NCI-H774 (cell line): ENCODE results near the gene ZFYVE19.
A peak's percentile ranks its signal among the peaks of the same experiment; 100 is the strongest.

Source experiments
- DNase-seq: peaks from one replicate; lab custom pipeline; 2025; lab: John Stamatoyannopoulos, UW

Gene ZFYVE19

DNA sequence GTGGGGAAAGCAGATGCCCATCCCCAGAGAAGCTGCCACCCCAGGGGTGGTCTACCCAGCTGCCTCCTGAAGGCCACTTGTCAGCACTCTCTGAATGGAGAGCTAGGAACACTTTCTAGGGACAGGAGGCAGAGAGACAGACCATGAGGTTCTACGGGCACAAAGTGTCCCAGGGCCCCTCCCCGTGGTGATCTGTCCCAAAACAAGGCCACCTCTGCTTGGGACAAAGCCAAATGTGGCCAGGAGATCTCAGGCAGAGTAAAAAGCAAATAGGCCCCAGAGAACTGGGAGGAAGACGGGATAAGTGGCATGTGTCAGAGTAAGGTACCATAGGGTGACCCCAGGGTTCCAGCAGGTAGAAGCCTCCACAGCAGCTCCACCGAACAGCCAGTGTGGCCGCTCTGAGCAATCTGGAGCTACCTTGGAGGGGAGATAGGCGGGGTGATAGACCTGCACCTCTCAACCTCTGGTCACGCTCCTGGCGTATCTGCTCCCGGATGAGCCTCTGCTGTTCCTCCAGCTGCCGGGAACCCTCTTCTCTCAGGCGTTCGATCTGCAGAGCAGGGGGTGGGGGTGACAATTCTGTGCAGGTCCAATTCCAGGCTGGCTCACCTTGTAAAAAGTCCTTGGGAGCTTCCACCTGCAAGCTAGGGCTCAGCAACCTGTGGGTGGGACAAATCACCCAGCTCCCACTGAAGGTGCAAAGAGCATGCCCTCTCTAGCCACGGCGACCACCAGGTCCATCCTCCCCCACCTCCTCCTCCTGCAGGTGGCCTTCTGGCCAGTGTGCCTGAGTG, 31.0 kb upstream of the ZFYVE19 start:
- DNase-seq: no peak

DNA sequence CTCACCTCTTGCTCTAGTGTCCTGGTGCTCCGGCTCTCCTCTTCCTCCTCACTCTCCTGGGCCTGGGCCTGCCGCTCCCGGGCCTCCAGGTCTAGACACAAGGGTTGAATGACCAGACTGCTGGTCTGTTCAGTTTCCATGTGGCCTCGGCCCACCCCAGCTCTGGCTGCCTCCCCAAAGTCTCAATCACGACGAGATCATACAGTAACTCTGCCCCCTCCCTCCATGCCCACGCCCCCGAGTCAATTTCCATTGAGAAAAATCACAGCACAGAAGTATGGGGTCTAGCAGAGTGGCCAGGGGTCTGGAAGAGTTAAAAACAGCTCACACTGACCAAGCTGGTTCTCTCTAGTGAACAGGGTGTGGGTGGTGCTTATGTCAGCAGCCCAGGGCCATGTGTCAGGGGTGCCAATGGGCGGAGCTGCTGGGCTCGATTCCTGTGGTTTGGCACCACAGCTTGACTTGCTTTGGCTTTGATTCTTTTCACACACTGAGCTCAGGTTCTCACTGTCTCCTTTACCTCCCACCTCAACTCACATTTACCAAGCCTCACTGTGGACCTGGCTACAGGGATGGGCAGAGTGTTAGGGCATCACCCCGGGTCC, 30.2 kb upstream of the ZFYVE19 start:
- no peak for DNase-seq

DNA sequence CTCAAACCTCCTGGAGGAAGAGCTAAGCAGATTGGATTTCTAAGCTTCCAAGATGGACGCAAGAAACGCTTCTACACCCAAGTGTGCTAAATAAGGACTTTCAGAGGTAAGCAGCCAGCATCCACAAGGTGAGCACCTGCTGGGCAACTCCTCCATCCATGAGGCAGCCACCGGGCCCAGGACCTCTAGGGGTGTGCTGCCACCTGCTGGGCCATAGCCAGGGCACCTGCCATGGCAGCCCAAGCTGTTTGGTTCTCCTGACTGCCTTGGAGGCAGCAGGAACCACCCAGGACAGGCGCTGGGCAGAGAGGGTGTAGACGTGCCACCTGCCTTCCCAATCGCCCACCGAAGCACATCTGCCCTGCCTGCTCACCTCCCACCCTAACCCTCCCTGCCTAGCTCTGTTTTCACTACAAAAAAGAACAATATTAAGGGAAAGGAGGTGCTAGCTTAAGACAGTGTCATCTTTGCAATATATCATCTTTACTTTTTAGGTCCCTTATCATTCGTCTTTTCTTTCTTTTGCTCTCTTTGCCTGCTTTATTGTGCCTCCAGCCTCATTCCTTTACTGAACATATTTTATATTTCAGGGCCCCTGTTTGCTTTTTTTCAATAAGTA, 24.2 kb upstream of the ZFYVE19 start:
- peak; percentile 75 for DNase-seq

DNA sequence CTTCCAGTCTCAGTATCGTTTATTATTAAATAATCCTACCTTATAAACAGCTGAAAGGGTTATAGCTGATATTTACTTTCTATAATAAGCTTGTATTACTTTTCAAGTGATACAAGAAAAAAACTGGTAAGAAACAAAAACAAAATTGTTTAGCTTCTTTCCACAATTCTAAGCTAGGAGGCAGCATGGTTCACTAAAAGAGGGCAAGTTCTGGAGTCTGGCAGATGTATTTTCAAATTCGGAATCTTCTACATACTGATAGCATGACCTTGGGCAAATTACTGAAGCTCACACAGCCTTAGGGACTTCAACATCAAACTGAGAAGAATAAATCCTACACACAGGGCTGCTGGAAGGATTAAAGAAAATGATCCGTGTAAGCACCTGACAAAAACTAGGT, 21.7 kb upstream of the ZFYVE19 start:
- no peak for DNase-seq

DNA sequence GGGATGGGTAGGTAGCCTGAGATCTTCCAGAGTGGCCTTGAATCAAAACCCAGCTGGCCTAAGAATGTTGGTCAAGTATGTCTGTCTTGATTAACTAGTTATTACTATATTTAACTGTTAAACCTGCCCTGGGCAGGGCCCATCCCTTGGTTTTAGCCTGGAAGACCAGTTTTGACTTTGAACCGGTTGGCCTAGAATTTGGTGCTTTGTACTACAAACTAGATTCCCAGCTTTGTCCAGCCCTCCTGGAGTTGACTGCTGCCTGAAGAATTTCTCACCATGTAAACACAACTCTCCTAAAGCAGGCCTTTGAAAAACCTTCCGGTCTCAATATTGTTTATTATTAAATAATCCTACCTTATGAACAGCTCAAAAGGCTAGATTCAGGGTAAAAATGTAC, 21.1 kb upstream of the ZFYVE19 start:
- DNase-seq: no peak

DNA sequence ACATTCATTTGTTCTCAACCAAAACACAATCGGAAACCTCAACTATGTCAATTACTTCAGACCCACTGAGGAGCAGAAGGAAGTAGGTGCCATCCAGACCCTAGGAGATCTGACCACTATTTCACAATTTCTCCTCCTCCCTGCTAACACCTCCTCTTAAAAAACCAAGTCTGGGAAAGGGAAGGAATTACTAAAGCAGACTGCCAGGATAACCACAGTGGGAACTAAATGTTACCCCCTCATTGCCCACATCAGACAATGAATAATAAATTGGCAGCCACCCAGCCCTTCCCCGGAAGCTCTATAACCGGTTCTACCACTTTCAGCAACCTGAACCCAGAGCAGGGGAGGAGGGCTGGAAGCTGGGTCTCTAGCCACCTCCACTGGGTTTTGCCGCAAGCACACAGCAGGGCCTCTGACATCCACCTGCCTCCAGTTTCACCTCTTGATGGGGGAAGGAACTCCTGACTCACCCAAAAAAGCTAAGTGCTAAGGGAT, 19.5 kb upstream of the ZFYVE19 start:
- peak; percentile 89 for DNase-seq

DNA sequence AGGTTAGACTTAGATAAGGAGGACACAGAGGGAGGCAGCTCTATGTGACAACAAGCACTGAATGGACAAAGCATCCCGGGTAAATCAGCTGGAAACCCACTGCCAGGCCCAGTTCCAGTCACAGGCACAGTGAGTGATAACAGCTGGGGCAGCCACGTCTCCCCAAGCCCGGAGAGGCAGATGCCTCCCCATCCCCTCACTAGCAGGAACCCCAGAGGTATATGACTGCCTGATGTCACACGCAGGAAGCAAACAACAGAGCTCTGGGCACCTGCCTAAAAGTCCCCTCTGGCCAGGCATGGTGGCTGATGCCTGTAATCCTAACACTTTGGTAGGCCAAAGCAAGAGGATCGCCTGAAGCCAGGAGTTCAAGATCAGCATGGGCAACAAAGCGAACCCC, 18.9 kb upstream of the ZFYVE19 start:
- DNase-seq: peak; percentile 27

DNA sequence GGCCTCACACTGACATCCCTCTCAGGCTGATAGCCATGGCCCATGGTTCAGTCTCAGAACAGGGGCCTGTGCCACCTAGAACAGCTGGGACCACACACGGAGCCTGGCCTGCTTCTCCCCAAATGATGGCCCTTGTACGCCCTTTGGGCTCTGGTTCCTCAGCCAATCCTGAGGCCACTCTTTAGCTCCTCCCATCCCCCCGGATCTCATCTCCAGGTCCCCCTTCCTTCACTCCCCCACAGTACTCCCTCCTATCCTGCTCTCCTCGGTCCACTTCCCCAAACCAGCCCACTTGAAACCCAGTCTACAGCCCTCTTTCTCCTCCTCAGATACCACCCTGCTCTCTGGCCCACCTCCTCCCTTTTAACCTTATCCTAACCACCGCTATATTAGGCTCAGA, 17.8 kb upstream of the ZFYVE19 start:
- no peak for DNase-seq

DNA sequence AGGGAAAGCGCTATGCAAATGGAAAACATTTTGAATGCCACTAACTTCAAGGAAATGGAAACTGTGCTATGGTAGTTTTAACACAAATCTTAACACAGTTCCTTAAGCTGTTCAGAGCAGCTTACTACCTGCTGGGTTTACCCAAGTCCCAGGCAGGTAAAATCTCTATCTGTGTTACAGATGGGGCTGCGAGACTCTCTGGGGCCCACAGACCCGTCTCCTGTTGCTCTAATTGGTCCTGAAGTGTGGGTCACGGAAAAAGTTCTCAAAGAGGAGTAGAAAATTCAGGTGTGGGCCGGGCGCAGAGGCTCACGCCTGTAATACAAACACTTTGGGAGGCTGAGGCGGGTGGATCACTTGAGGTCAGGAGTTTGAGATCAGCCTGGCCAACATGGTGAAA, 16.9 kb upstream of the ZFYVE19 start:
- DNase-seq: no peak

DNA sequence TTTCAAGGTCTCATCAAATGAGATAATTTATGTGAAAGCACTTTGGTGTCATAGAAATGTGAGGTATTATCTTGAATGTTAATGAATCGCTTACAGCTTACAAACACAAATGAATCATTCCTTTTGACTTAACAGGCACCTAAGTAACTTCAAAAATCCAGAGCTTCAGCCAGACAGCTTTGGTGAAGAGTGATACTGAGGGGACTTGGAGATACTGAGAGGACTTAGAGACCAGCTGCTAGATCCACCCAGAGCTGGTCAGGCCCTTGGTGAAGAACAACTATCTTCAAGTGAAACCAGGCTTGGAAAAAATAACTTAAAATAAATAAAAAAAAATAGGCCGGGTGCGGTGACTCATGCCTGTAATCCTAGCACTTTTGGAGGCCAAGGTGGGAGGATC, 16.2 kb upstream of the ZFYVE19 start:
- no peak for DNase-seq

DNA sequence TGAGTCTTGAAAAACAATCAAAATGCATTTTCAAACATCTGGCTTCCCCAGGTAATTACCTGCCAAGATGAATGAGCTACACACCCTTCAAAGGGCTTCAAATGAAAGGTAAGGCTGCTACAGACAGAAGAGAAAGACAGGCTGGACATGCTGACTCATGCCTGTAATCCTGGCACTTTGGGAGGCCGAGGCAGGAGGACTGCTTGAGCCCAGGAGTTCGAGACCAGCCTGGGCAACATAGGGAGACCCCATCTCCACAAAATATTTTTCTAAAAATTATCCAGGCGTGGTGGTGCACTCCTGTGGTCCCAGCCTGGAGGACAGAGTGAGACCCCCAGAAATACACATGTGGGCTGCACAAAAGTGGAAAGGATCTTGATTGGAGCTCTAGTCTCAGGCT, 14.5 kb upstream of the ZFYVE19 start:
- no peak for DNase-seq

DNA sequence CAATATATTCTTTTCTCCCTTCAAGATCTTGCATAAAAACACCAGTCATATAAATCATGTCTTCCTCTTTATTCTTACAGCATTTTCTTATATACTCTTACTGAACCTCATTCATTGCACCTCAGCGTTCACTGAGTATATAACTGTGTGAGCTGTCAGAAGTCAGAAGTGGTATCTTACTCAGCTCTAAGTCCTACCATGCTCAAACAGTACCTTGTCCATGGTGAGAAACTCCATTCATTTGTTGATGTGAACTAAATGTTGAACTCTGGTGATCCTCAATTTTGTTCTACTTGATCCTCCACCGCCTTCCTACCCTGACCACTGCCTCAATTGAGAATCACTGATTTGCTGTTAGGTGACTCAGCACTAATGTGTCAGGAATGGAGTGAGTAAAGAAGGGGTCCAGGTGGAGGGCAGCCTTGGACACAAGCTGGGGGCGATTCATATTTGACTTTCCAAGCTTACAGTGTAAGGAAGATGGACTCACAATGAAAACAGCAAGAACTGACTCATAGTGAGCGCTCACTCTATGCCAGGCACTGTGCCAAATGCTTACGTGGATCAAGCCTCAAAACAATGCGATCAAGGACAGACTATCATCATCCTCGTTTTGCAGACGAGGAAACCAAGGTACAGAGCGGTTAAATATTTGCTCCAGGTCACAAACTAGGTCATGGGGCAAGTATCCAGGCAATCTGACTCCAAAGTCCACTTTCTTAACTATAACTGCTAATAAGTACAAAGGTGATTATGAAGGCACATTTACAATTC, 13.5 kb upstream of the ZFYVE19 start:
- peak; percentile 18 for DNase-seq

DNA sequence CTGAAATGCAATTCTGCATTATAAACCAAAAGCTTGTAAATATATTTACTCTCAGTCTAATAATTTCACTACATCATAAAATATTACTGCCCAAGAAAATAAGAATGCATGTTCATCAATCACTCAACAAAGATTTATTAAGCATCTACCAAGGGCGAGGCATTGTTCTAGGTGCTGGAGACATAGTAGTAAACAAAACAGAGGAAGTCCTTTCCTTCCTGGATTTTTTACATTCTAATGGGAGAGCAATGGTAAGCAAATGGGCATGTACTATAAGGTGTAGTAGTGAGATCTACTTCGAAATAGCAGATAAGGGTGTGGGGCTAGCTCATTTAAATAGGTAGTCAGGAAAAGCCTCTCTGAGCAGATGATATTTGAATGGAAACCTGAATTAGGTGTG, 10.8 kb upstream of the ZFYVE19 start:
- DNase-seq: no peak

DNA sequence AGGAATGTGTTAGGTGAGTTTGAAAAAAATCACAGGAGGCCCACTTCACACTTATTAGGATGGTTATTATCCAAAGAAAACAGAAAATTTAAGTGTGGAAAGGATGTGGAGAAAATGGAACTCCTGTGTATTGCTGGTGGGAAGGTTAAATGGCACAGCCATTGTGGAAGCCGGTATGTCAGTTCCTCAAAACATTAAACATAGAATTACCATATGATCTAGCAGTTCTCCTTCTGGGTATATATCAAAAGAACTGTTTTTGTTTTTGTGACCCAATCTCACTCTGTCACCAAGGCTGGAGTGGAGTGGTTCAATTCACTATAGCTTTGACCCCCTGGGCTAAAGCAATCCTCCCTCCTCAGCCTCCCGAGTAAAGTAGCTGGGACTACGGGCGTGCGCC, 10.4 kb upstream of the ZFYVE19 start:
- DNase-seq: no peak

DNA sequence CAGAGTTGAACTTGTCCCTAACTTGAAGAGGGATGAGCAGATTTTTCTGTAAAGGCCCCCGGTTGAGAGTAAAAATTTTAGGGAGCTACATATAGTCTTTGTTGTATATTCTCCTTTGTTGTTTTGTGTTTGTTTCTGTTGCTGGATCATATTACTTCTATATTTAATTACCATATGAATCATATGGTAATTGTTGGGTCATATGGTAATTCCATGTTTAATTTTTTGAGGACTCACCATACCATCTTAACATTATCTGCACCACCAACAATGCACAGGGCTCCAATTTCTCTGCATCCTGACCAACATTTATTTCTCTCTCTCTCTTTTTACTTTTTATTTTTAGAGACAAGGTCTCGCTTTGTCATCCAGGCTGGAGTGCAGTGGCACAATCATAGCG, 7.4 kb upstream of the ZFYVE19 start:
- no peak for DNase-seq

DNA sequence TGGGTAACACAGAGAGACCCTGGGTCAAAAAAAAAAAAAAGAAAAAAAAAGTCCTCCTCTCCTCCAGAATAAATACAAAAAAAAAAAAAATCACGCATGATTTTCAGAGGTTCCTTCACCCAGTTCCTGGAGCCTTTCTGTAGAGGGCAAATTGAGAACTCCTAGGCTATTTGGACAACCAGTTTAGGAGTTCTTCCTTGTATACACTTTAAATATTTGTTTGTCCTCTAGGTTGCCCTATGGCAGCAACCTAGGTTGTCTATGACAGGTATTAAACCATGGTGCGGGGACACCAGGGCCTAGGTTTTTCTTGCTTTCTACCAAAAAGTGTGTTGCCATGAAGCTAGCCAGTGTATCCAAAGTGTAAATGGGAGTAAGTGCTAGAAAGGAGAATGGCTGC, 3.8 kb upstream of the ZFYVE19 start:
- DNase-seq: no peak

DNA sequence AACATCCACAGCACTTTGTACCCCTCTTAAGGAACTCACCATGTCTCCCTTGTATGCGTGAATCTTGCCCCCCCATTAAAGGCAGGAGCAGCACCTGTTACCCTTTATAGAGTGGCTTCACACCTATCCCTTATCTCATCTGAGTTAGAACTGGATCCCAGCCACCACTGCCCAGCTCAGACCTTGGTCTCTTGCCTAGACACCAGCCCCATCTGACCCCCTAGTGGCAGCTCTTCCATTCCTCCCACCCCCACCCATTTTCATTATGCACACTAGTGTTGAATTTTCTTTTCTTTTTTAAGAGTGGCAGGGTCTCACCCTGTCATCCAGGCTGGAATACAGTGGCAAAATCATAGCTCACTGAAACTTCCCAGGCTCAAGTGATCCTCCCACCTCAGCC, 3.2 kb upstream of the ZFYVE19 start:
- no peak for DNase-seq

DNA sequence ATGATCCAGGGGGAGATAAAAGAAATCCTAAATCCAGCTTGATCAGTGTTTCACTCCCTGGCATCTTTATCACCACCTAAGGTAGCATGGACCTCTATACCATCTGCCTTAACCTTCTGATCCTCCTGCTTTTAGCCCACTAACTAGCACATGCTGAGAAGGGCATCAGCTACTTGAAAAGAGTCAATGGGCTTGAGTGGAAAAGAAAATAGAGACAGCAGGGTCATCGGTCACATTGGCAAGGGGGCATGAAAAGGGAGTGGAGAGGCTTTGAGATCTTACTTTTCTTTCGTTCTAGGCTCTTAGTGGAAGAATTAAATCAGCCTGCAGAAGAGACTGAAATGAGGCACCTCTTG, 239 bp upstream of the ZFYVE19 start:
- no peak for DNase-seq

DNA sequence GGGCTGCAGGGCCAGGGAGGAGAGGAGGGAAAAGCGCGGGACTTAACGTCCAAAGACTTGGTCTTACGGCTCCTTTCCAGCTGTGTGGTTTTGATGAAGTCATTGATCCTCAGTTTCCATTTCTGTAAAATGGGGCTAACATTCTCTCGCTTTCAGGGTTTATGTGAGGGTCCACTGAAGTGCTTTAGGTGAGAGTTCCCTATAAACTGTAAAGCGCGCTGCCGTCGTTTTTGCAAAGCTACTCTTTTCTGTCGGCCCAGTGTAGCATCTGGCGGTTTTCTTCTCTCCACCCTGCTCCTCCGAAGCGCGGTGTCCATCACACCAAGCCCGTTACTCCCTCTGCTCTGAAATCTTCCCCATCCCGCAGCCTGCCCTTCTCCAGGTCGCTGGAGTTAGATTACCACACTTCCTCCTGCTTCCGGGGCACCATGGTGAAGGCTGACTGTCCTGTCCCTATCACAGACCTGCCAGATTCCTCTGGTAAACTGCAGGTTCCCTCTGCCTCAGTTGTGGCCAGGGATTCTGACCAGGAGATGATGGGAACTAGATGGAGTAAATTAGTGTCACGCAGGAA, 1.1 kb downstream of the ZFYVE19 start:
- no peak for DNase-seq

DNA sequence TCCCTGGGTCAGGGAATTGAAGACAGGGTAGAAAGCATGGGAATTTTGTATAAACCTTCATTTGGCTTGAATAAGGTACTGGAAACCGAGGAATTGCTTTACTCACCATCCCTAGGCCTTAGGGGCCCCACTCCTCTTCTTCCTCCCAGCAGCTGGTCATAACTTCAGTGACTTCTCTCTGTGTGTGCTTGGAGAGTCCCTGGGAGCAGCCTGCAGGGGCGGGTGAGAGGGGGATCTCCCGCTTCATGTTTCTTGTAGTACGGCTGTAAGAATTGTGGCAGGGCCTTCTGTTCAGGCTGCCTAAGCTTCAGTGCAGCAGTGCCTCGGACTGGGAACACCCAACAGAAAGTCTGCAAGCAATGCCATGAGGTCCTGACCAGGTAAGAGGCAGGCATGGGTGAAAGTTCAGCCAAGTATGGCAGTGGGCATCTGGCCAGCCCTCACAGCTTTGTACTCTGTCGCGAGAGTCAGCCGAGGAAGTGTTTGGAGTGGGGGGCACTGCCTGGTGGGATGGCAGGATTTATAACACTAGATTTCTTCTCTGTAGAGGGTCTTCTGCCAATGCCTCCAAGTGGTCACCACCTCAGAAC, 2.1 kb downstream of the ZFYVE19 start:
- DNase-seq: no peak

DNA sequence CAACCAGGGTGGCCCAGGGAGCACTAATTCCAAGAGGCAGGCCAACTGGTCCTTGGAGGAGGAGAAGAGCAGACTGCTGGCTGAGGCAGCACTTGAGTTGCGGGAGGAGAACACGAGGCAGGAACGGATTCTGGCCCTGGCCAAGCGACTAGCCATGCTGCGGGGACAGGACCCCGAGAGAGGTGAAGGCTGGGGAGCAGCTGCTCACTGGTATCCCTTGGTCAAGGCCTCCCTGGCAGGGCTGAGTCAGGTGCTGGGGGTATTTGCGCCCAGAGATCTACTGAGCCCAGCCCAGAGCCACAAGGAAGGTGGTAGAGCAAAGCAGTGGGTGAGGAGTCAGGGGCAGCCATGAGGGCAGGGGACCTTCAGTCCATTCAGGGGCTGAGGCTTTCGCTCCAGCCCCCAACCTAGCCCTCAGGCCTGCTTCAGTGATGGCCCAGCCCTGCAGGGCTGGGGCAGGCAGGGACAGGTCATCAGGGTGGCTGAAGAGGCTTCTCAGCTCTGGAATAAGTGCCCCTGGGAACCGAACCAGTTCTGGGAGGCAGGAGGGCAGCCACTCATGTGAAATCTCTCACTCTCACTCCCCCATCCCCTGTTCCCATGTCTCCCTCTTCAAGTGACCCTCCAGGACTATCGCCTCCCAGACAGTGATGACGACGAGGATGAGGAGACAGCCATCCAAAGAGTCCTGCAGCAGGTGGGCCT, 6.0 kb downstream of the ZFYVE19 start:
- no peak for DNase-seq
